ENCODE data around the gene STK33. TPM values are rescaled to one million over a fixed set of nuclear protein-coding genes. Genes with fewer than 3 reads are reported as not detected.

The STK33 gene
- total RNA-seq, 1 experiment from 2014 or later = 19.5 TPM

- no peak for TF ChIP-seq CTCF (conservative IDR thresholded peaks at IDR 0.05)
- Histone ChIP-seq H2BK20ac (ENCODE audit: low read depth, low read length, poor library complexity, severe bottlenecking) (no peak overlapping the region), H3K27me3 (ENCODE audit: insufficient read depth, low read length) (no peaks in the 10 kb centered on the region), H3K14ac (ENCODE audit: insufficient read depth, low read length) (no peak overlapping the region), H3K4ac (ENCODE audit: low read depth, low read length) (no peak overlapping the region), H2BK120ac (ENCODE audit: low read depth, low read length, poor library complexity, severe bottlenecking) (no peak overlapping the region), H2BK5ac (ENCODE audit: insufficient read length, low read length) (no peak overlapping the region), H2BK12ac (ENCODE audit: insufficient read length, low read depth, low read length) (no peak overlapping the region), H2AFZ (ENCODE audit: low read length) (no peak overlapping the region), H2BK15ac (ENCODE audit: low read depth, low read length) (no peak overlapping the region), H3K4me2 (ENCODE audit: insufficient read depth, insufficient read length, low read length) (no peak overlapping the region), H3T11ph (ENCODE audit: low read length) (no peak overlapping the region), H4K5ac (ENCODE audit: insufficient read length, low read depth, low read length) (no peak overlapping the region), H3K27ac (ENCODE audit: insufficient read length, low read depth, low read length) (no peak overlapping the region), H3K56ac (ENCODE audit: insufficient read length, low read depth, low read length) (no peak overlapping the region), H3K79me1 (ENCODE audit: insufficient read depth, low read depth, low read length, poor library complexity, severe bottlenecking) (no peaks in the 10 kb centered on the region), H3K9me3 (ENCODE audit: control insufficient read depth, low read depth, low read length) (no peaks in the 10 kb centered on the region), H3K18ac (ENCODE audit: insufficient read length, low read depth, low read length) (no peak overlapping the region), H3K9ac (ENCODE audit: extremely low read depth, insufficient read length, low read length) (no peak overlapping the region), H4K8ac (replicated peaks; ENCODE audit: insufficient read length, low read depth, low read length) (no peak overlapping the region), H4K91ac (ENCODE audit: insufficient read length, low read depth, low read length) (no peak overlapping the region), H3K4me1 (ENCODE audit: insufficient read depth, low read length) (no peaks in the 10 kb centered on the region; the same call in 1 of the 2 replicates), H4K20me1 (ENCODE audit: control insufficient read depth, insufficient read depth, insufficient read length) (no peaks in the 10 kb centered on the region), H3K23me2 (ENCODE audit: insufficient read length, low read depth, low read length, poor library complexity, severe bottlenecking) (no peaks in the 10 kb centered on the region), H3K79me2 (ENCODE audit: insufficient read depth, low read length) (no peaks in the 10 kb centered on the region), H2AK5ac (ENCODE audit: insufficient read length, low read length) (no peak overlapping the region), H3K23ac (ENCODE audit: insufficient read length, low read depth, low read length) (no peak overlapping the region)
- Mint-ChIP-seq H3K4me3 (no peak overlapping the region), H3K36me3 (ENCODE audit: insufficient read depth in 1 of 3, low read depth in 3 of 3) (no peaks in the 10 kb centered on the region), H3K9me3 (no peaks in the 10 kb centered on the region), H3K27me3 (ENCODE audit: low read depth) (no peaks in the 10 kb centered on the region), H3K27ac (peak overlapping the region in 2 of 3 experiments; percentile 30 to 58; a peak in 3 of 7 replicates), H3K4me1 (peaks cover 8 to 15% of the 10 kb centered on the region in 2 experiments)
- WGBS (ENCODE audit: extremely low coverage, insufficient read length, low lambda C conversion rate) = no CpG with 5 or more reads among the region's 9 CpGs
- no peak for DNase-seq
Observed at GRCh38 chr11:8382436-8383053, 211.5 kb downstream of the STK33 start.

All from H9 (cell line).